Neuron (in vitro differentiated cells): Measurements from ENCODE around the gene SNRNP40.

Experiments
- H2AFZ ChIP-seq: one replicate; pipeline ENCODE4 v1.6.1; 2013; ENCODE audit warnings: low read depth, mild to moderate bottlenecking, inconsistent platforms, low read length, moderate library complexity
- H3K27me3 ChIP-seq: one replicate; pipeline ENCODE4 v1.6.1; 2013; ENCODE audit warnings: low read length; ENCODE audit not compliant: insufficient read depth
- H3K36me3 ChIP-seq: one replicate; pipeline ENCODE4 v1.6.1; 2013; ENCODE audit warnings: low read length; ENCODE audit not compliant: insufficient read depth
- H3K4me1 ChIP-seq: one replicate; pipeline ENCODE4 v1.6.1; 2013; ENCODE audit warnings: low read length; ENCODE audit not compliant: insufficient read depth
- H3K4me3 ChIP-seq: 2 replicates; pipeline ENCODE4 v1.5.1; 2013; ENCODE audit warnings: mild to moderate bottlenecking, low read length, moderate library complexity
- H3K9me3 ChIP-seq: one replicate; pipeline ENCODE4 v1.6.1; 2013; ENCODE audit warnings: low read length

SNRNP40 gene

GRCh38 chr1:31296486-31297276 lies at the start of gene SNRNP40, which contains the start of gene ZCCHC17:
Gene SNRNP40 (minus strand): TSS chr1:31296788. CDS start chr1:31296751, 37 bp downstream.
Gene ZCCHC17 (plus strand): TSS chr1:31297032. CDS start chr1:31310099, 13,067 bp downstream.
- peaks cover 21% of the 10 kb centered on the region for H3K4me1 ChIP-seq
- H3K36me3 ChIP-seq: peaks cover 28% of the 10 kb centered on the region
- H3K9me3 ChIP-seq: no peaks in the 10 kb centered on the region
- no peak within 1 kb of the TSS for H2AFZ ChIP-seq
- H3K4me3 ChIP-seq: peak within 1 kb of the TSS; percentile 96
- no peaks in the 10 kb centered on the region for H3K27me3 ChIP-seq

GRCh38 chr1:31345635-31346034 lies 49.0 kb upstream of the SNRNP40 start:
- Histone ChIP-seq H3K4me3 (no peak overlapping the region), H3K9me3 (no peaks in the 10 kb centered on the region), H3K27me3 (no peaks in the 10 kb centered on the region), H3K4me1 (no peaks in the 10 kb centered on the region), H2AFZ (no peak overlapping the region), H3K36me3 (peaks cover 40% of the 10 kb centered on the region)

- H3K4me1 ChIP-seq: no peaks in the 10 kb centered on the region
- no peaks in the 10 kb centered on the region for H3K9me3 ChIP-seq
- no peaks in the 10 kb centered on the region for H3K27me3 ChIP-seq
- no peak overlapping the region for H2AFZ ChIP-seq
- no peak overlapping the region for H3K4me3 ChIP-seq
- H3K36me3 ChIP-seq: peaks cover 40% of the 10 kb centered on the region
Observed at GRCh38 chr1:31344503-31344902, 47.9 kb upstream of the SNRNP40 start.

- Histone ChIP-seq H3K4me1 (no peaks in the 10 kb centered on the region), H3K4me3 (no peak overlapping the region), H3K27me3 (no peaks in the 10 kb centered on the region), H3K9me3 (no peaks in the 10 kb centered on the region), H2AFZ (no peak overlapping the region), H3K36me3 (peaks cover 30% of the 10 kb centered on the region)
Observed at GRCh38 chr1:31336687-31337467, 40.3 kb upstream of the SNRNP40 start.

GRCh38 chr1:31335007-31335406 lies 38.4 kb upstream of the SNRNP40 start:
- Histone ChIP-seq H3K9me3 (no peaks in the 10 kb centered on the region), H2AFZ (no peak overlapping the region), H3K4me3 (no peak overlapping the region), H3K4me1 (no peaks in the 10 kb centered on the region), H3K36me3 (peaks cover 29% of the 10 kb centered on the region), H3K27me3 (no peaks in the 10 kb centered on the region)

GRCh38 chr1:31327381-31327780 lies 30.8 kb upstream of the SNRNP40 start:
- H3K4me1 ChIP-seq: peaks cover 8% of the 10 kb centered on the region
- H2AFZ ChIP-seq: no peak overlapping the region
- H3K9me3 ChIP-seq: no peaks in the 10 kb centered on the region
- no peak overlapping the region for H3K4me3 ChIP-seq
- H3K36me3 ChIP-seq: peaks cover 13% of the 10 kb centered on the region
- H3K27me3 ChIP-seq: no peaks in the 10 kb centered on the region

GRCh38 chr1:31326461-31326860 lies 29.9 kb upstream of the SNRNP40 start:
- no peaks in the 10 kb centered on the region for H3K9me3 ChIP-seq
- H3K4me1 ChIP-seq: peaks cover 8% of the 10 kb centered on the region
- no peaks in the 10 kb centered on the region for H3K27me3 ChIP-seq
- no peak overlapping the region for H2AFZ ChIP-seq
- no peak overlapping the region for H3K4me3 ChIP-seq
- peaks cover 20% of the 10 kb centered on the region for H3K36me3 ChIP-seq

GRCh38 chr1:31324992-31325391 lies 28.4 kb upstream of the SNRNP40 start:
- Histone ChIP-seq H2AFZ (no peak overlapping the region), H3K27me3 (no peaks in the 10 kb centered on the region), H3K36me3 (peaks cover 29% of the 10 kb centered on the region), H3K4me1 (peaks cover 8% of the 10 kb centered on the region), H3K9me3 (no peaks in the 10 kb centered on the region), H3K4me3 (no peak overlapping the region)

GRCh38 chr1:31324093-31324492 lies 27.5 kb upstream of the SNRNP40 start:
- Histone ChIP-seq H3K36me3 (peaks cover 38% of the 10 kb centered on the region), H3K4me3 (no peak overlapping the region), H3K27me3 (no peaks in the 10 kb centered on the region), H3K9me3 (no peaks in the 10 kb centered on the region), H3K4me1 (peaks cover 8% of the 10 kb centered on the region), H2AFZ (no peak overlapping the region)

- Histone ChIP-seq H3K4me1 (no peaks in the 10 kb centered on the region), H3K36me3 (peaks cover 61% of the 10 kb centered on the region), H3K9me3 (no peaks in the 10 kb centered on the region), H3K4me3 (no peak overlapping the region), H3K27me3 (no peaks in the 10 kb centered on the region), H2AFZ (no peak overlapping the region)
Observed at GRCh38 chr1:31318146-31318545, 21.6 kb upstream of the SNRNP40 start.

- no peaks in the 10 kb centered on the region for H3K27me3 ChIP-seq
- peaks cover 72% of the 10 kb centered on the region for H3K36me3 ChIP-seq
- H3K9me3 ChIP-seq: no peaks in the 10 kb centered on the region
- no peak overlapping the region for H2AFZ ChIP-seq
- H3K4me3 ChIP-seq: no peak overlapping the region
- H3K4me1 ChIP-seq: no peaks in the 10 kb centered on the region
Observed at GRCh38 chr1:31315902-31316301, 19.3 kb upstream of the SNRNP40 start.

- H3K4me1 ChIP-seq: no peaks in the 10 kb centered on the region
- H3K27me3 ChIP-seq: no peaks in the 10 kb centered on the region
- H3K9me3 ChIP-seq: no peaks in the 10 kb centered on the region
- H3K4me3 ChIP-seq: no peak overlapping the region
- no peak overlapping the region for H2AFZ ChIP-seq
- H3K36me3 ChIP-seq: peaks cover 43% of the 10 kb centered on the region
Observed at GRCh38 chr1:31310198-31310597, 13.6 kb upstream of the SNRNP40 start.

GRCh38 chr1:31308036-31308435 lies 11.4 kb upstream of the SNRNP40 start:
- Histone ChIP-seq H3K4me1 (no peaks in the 10 kb centered on the region), H3K4me3 (no peak overlapping the region), H2AFZ (no peak overlapping the region), H3K9me3 (no peaks in the 10 kb centered on the region), H3K36me3 (peaks cover 35% of the 10 kb centered on the region), H3K27me3 (no peaks in the 10 kb centered on the region)
